ENCODE results near the gene CNTNAP2. TPM values are rescaled to one million over a fixed set of nuclear protein-coding genes. Genes with fewer than 3 reads are reported as not detected.

CNTNAP2 gene
- total and polyA plus RNA-seq, 2 of the 8 experiments (the other 6 are each of a cell fraction or from before 2014, with no cell fraction given) = 27.9 to 71.0 TPM

DNA sequence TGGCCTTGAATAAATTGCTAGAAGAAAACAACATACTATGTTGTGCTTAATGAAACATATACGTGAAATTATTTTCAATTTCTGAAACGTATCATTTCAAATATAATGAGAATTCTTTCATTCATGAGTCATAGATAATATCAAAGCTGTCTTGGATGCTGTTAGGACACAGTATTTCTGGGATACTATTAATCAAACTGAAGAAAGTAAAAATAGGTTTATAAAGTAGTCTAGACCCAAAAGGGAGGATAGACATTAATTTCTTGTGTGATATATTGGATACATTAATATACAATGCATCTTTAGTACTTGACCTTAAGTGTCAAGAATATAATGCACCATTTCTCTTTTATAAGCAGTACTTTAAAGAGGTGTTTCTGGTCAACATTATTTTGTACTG lies 89.7 kb downstream of the CNTNAP2 start:
- Histone ChIP-seq H3K9ac (replicated peaks in 1 of 4; ENCODE audit: extremely low read depth in 1 of 4, low read depth in 3 of 4, low read length in 3 of 4) (no peak overlapping the region), H3K27ac (ENCODE audit: low read depth, low read length) (no peak overlapping the region), H3K4ac (replicated peaks; ENCODE audit: insufficient read length, low read depth, low read length) (no peak overlapping the region), H3K23me2 (ENCODE audit: low read depth, low read length) (no peaks in the 10 kb centered on the region), H3K4me1 (replicated peaks in 1 of 4; ENCODE audit: control insufficient read depth in 3 of 4, insufficient read depth in 4 of 4, low read length in 3 of 4) (peaks cover 0 to 2% (median 0%) of the 10 kb centered on the region in 4 experiments; a peak in 1 of 7 replicates), H2BK12ac (ENCODE audit: low read depth, low read length) (no peak overlapping the region), H3K79me1 (ENCODE audit: low read depth, low read length) (no peaks in the 10 kb centered on the region), H3K4me3 (ENCODE audit: extremely low read depth in 1 of 4, insufficient read depth in 2 of 4, low read depth in 3 of 4, low read length in 4 of 4) (no peak overlapping the region), H3K9me3 (ENCODE audit: insufficient read depth in 2 of 2, low read depth in 1 of 2, low read length in 1 of 2) (no peaks in the 10 kb centered on the region), H3K56ac (replicated peaks; ENCODE audit: insufficient read length, low read depth, low read length) (no peak overlapping the region), H2BK120ac (replicated peaks; ENCODE audit: low read depth, low read length) (no peak overlapping the region), H3K18ac (ENCODE audit: extremely low read depth, low read length) (no peak overlapping the region), H3K14ac (ENCODE audit: insufficient read length) (no peak overlapping the region), H4K91ac (replicated peaks; ENCODE audit: insufficient read length, low read length) (no peak overlapping the region), H3K36me3 (ENCODE audit: control insufficient read depth in 2 of 4, insufficient read depth in 4 of 4, low read length in 3 of 4) (no peaks in the 10 kb centered on the region), H2AFZ (ENCODE audit: low read length) (no peak overlapping the region), H4K8ac (ENCODE audit: extremely low read depth, insufficient read depth, low read length) (no peak overlapping the region), H3K79me2 (ENCODE audit: control insufficient read depth in 1 of 2, insufficient read depth in 2 of 2, low read length in 2 of 2) (no peaks in the 10 kb centered on the region), H2BK15ac (ENCODE audit: low read length) (no peak overlapping the region), H2BK5ac (ENCODE audit: low read depth, low read length) (no peak overlapping the region), H3K4me2 (ENCODE audit: insufficient read depth in 1 of 2, low read depth in 2 of 2, low read length in 2 of 2) (no peak overlapping the region), H3K27me3 (replicated peaks in 1 of 4; ENCODE audit: control insufficient read depth in 3 of 4, extremely low read depth in 1 of 4, insufficient read depth in 3 of 4, low read length in 3 of 4) (no peaks in the 10 kb centered on the region), H2BK20ac (ENCODE audit: low read length) (no peak overlapping the region), H4K5ac (ENCODE audit: insufficient read length, low read depth, low read length) (no peak overlapping the region), H4K20me1 (replicated peaks in 1 of 2; ENCODE audit: control insufficient read depth in 1 of 2, insufficient read depth in 2 of 2, low read length in 2 of 2) (no peaks in the 10 kb centered on the region), H2AK5ac (ENCODE audit: low read depth, low read length) (no peak overlapping the region), H3K23ac (ENCODE audit: insufficient read length) (no peak overlapping the region)
- ChIA-PET CTCF (ENCODE audit: partially characterized antibody) (no interaction called here), POLR2A (ENCODE audit: partially characterized antibody) (no interaction called here)
- 91% methylated on average over 2 of the region's 2 CpGs; no CpG with 5 or more reads in 1 of the 2 experiments for WGBS, 2 experiments (ENCODE audit: extremely low coverage in 1 of 2, insufficient coverage in 1 of 2, insufficient read length in 1 of 2, insufficient replicate concordance in 2 of 2, low coverage in 1 of 2, low lambda C conversion rate in 2 of 2, missing lambda C conversion rate in 1 of 2)
- FAIRE-seq = no peak
- TF ChIP-seq RNF2 (IDR thresholded peaks at IDR 0.05; ENCODE audit: borderline replicate concordance, low read depth, low read length, missing control alignments, poor library complexity, severe bottlenecking) (no peak), SIX5 (IDR thresholded peaks at IDR 0.05; ENCODE audit: low read depth, low read length) (no peak), TAF7 (optimal IDR thresholded peaks at IDR 0.05; ENCODE audit: borderline replicate concordance, low read depth, low read length) (no peak)
- TF ChIP-seq, protein P1, sequence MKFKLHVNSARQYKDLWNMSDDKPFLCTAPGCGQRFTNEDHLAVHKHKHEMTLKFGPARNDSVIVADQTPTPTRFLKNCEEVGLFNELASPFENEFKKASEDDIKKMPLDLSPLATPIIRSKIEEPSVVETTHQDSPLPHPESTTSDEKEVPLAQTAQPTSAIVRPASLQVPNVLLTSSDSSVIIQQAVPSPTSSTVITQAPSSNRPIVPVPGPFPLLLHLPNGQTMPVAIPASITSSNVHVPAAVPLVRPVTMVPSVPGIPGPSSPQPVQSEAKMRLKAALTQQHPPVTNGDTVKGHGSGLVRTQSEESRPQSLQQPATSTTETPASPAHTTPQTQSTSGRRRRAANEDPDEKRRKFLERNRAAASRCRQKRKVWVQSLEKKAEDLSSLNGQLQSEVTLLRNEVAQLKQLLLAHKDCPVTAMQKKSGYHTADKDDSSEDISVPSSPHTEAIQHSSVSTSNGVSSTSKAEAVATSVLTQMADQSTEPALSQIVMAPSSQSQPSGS (IDR thresholded peaks at IDR 0.05; ENCODE audit: low read length) = no peak
- DNase-seq (ENCODE audit: low read depth in 1 of 2, low spot score in 2 of 2) = no peak
